Stimulated activated CD4-positive, alpha-beta T cell treated with anti-CD3 and anti-CD28 coated beads, Interleukin-4, amount 100 ng/mL, for 1 hour (primary cell): ENCODE data around the gene MTMR3.
"Not testable (repeated sequence)": the region's sequence is repeated elsewhere in the genome, so short reads cannot be mapped to it uniquely, and the experiment has no call there.

ENCODE experiments used
- DNase-seq: peaks from one replicate; pipeline ENCODE4 v3.0.0-alpha.2; 2020

Gene MTMR3

DNA sequence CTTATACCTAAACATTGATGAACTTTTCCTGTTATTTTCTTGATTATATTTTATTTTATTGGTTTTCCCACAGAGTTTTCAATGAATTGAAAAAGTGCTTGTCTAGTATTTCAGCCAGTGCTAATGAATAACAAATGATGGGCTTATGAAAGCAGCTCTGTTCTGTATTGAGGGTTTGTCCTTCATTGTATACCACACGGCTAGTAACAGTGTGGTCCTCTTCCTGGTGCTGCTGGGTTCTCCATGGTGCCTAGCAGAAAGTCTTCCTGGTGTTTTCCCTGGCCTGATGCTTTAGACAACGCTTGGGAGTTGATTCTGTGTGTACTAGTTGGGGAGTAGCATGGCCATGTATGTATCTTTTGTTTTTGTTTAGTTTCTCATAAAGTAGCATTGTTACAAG, 89.1 kb downstream of the MTMR3 start:
- no peak for DNase-seq

DNA sequence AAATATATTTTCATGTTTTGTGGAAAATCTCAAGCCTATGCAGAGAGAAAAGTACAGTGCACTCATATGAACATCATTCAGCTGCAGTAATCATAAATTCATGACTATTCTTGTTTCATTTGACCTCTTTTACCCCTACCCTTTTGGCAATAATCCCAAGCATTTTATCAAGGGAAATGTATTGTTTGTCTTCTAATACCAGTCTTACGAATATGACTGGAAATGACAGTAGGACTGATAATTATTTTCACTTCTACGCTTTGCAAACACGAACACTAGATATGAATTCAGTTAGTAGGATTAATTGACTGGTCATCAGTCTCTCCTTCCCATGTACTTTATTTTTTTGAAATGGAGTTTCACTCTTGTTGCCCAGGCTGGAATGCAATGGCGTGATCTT, 90.3 kb downstream of the MTMR3 start:
- no peak for DNase-seq

- not testable (repeated sequence) for DNase-seq
Measured at GRCh38 chr22:29973680-29974079, 90.7 kb downstream of the MTMR3 start.

DNA sequence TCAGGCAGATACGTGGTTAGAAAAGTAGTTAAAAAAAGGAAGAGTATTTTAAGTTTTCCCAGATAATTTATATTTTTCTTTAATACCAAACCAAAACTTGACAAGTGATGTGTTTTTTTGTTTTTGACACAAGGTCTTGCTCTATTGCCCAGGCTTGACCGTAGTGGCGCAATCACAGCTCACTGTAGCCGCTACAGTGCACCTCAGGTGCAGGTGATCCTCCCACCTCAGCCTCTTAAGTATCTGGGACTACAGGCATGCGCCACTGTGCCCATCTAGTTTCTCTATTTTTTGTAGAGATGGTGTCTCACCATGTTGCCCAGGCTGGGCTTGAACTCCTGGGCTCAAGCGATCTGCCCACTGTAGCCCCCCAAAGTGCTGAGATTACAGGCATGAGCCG, 92.5 kb downstream of the MTMR3 start:
- DNase-seq: no peak

DNA sequence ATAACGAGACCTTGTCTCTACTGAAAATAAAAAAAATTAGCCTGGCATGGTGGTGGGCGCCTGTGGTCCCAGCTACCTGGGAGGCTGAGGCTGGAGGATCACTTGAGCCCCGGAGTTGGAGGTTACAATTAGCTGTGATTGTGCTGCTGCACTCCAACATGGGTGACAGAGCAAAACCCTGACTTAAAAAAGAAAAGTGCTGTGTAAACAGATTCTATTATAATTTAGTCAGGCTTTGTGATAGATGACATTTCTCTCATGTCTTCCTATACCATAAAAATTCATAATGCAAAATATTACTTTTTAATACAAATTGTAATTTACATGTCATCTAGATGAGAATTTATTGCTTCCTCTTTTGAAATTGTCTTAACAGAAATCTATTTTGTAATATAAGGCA, 94.1 kb downstream of the MTMR3 start:
- DNase-seq: no peak

DNA sequence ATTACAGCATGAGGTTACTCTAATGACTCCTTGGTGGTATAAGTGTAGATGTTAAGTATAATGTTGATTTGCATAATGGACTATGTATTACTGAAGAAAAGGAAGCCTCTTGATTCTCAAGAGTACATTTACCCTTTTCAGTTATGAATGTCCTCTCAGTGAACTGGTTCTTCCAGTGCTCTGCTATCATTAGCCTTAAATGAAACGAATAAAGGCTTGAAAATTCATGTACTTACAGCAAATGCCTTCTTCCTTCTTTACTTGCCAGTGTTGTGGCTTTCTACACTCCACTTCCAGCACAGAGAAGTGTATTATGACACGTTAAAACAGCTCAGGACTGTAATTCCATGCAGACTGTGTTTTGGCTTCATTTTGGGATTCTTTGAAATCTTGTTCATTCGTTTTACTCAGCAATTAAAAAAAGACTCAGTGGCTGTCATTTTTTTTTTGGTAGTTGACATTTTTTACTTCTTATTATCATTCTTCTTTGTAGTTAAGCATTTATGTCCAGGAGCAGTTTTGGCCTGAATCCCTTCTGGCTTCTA, 96.9 kb downstream of the MTMR3 start:
- DNase-seq: no peak

DNA sequence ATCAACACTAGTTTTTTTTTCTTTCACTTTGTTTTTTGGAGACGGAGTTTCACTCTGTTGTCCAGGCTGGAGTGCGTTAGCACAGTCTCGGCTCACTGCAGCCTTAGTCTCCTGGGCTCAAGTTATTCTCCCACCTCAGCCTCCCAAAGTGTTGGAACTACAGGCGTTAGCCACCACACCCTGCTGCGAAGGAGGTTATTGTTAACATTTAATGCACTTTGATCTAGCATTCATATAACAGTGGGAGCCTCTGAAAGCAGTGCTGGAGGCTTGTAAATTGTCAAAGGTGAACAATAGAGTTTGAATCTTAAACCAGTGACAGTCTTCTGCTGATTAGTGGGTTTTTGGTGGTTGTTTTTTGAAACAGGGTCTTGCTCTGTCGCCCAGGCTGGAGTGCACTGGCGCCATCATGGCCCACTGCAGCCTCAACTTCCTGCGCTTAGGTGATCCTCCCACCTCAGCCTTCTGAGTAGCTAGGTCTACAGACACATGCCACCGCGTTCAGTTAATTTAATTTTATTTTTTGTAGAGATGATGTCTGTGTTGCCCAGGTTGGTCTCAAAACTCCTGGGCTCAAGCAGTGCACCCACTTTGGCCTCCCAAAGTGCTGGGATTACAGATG, 100.4 kb downstream of the MTMR3 start:
- DNase-seq: no peak

DNA sequence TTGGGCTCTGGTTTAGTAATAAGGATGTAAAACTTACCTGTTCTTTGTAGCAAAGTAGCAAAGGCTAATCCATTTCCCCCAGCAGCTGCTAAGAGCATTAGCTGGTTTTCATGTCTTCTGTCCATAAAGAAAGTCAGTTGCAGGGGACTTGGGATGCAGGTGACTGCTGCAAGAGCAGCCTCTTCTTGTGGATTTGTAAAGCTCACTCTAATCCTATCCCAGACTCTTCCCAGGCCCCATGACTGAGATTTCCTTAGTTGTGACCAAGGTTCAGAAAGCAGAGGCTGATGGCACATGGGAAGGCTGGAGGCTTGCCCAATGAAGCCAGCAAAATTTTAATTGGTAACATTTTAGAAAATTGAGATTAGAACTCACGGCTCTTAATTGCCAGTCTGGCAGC, 102.9 kb downstream of the MTMR3 start:
- DNase-seq: no peak

- DNase-seq: no peak
Measured at GRCh38 chr22:29987137-29987536, 104.2 kb downstream of the MTMR3 start.

DNA sequence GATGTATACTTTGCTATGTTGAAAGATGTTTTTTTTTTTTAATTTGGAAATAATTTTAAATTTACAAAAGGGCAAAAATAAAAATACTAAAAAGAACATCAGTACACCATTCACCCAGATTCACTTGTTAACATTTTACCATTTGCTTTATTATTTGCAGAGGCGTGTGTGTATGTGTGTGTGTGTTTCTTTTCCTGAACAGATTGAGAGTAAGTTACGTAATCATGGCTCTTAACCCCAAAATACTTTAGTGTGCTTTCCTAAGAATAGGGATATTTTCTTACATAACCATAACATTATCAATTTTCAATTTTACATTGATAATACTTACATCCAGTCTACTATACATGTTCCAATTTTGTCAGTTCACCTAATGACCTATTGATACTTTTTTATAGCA, 105.7 kb downstream of the MTMR3 start:
- no peak for DNase-seq

DNA sequence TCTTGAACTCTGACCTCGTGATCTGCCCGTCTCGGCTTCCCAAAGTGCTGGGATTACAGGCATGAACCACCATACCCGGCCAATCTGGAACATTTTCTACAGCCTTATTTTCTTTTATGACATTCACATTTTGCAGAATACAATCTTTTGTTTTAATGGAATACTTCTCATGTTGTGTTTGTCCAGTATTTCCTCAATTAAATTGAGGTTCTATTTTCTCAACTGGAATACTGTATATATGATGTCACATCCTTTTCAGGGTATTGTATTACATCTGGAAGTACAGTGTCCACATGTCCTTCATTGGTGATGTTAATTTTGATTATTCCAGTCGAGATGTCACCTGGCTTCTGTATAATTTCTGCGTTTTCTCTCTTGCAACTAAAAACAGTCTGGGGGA, 106.5 kb downstream of the MTMR3 start:
- DNase-seq: no peak

DNA sequence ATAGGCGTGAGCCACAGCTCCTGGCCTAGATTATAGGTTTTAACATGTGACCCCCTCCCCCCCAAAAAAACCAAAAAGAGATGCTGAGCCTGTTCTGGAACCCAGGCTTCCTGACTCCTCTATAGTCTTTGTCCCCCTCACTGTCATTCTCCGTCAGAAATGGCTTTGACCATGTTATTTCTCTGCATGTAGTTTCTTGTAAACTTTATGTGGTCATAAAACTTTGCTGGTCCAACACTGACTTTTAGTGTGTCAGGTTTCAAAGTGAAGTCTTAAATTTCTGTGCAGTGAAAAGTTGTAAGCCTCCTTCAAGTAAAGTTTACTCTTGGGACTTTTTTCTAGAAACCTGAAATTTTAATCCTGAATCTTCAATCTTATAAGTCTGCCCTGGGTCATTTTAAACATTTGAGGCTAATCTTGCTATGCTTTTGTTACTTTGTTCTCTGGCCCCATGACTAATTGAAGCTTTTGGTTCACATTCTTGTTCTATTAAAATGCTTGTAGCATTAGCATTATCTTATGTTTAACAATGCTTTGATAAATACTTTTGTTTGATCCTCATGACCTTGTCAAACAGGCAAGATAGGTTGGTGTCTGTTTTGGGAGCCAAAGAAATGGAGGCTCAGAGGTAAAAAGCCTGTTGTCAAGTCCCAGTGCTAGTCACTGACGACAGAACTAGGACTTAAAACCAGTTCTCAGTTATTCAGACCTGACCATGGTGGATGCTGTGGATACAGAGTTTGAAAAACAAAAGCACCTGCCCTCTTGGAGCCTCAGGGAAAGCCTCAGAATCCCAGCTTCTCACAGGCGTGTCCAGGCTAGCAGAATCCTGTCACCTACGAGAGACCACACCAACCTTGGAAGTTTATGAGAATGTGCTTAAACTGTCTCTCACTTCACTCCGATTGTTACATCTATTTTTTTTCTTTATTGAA, 109.6 kb downstream of the MTMR3 start:
- DNase-seq: no peak

- DNase-seq: no peak
Measured at GRCh38 chr22:29994027-29994715, 111.2 kb downstream of the MTMR3 start.

GRCh38 chr22:29994943-29995342, 112.0 kb downstream of the MTMR3 start:
- DNase-seq: no peak

GRCh38 chr22:29997107-29997506, 114.1 kb downstream of the MTMR3 start:
- no peak for DNase-seq

- no peak for DNase-seq
Measured at GRCh38 chr22:29997516-29997915, 114.5 kb downstream of the MTMR3 start.

GRCh38 chr22:29998627-29999384, 115.8 kb downstream of the MTMR3 start:
- DNase-seq: no peak

- DNase-seq: no peak
Measured at GRCh38 chr22:30000566-30000965, 117.6 kb downstream of the MTMR3 start.

- DNase-seq: no peak
Measured at GRCh38 chr22:30001459-30001858, 118.5 kb downstream of the MTMR3 start.

- DNase-seq: no peak
Measured at GRCh38 chr22:30002861-30003486, 120.0 kb downstream of the MTMR3 start.

DNA sequence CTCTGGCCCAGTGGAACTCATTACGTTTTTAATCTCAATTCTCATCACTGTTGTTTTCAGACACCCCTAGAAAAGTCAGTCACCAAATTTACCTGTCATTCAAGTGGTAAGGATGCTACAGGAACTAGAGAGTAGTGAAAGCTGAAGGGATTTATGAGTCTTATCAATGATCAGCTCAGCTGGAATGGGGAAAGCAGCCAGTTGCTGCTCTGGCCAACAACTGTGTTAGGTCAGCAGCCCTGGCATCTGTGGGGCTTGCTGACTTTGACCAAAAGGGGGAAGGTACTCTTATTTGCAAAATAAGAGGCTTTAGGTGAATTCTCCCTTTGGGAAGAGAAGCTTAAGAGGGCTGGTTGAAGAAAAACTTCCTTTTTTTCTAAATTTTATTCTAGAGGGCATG, 121.1 kb downstream of the MTMR3 start:
- DNase-seq: no peak

GRCh38 chr22:30004694-30005093, 121.7 kb downstream of the MTMR3 start:
- no peak for DNase-seq
